Hematopoietic multipotent progenitor cell treated with erythropoietin and hydrocortisone succinate and interleukin-3 and kit ligand, for 8 days (in vitro differentiated cells): ENCODE data around the gene LCN10.

Experiments
- DNase-seq: peaks from one replicate; pipeline ENCODE4 v3.0.0-alpha.2; 2015

LCN10 gene

GRCh38 chr9:136734837-136735496 lies 7.8 kb downstream of the LCN10 start:
- DNase-seq: no peak

- no peak for DNase-seq
Measured at GRCh38 chr9:136733611-136734010, 9.1 kb downstream of the LCN10 start.

GRCh38 chr9:136732444-136733178 lies 10.1 kb downstream of the LCN10 start:
- no peak for DNase-seq

- DNase-seq: no peak
Measured at GRCh38 chr9:136729926-136730325, 12.8 kb downstream of the LCN10 start.

GRCh38 chr9:136729144-136729543 lies 13.6 kb downstream of the LCN10 start:
- DNase-seq: peak; percentile 75

- DNase-seq: no peak
Measured at GRCh38 chr9:136728548-136729123, 14.1 kb downstream of the LCN10 start.

GRCh38 chr9:136728080-136728547 lies 14.6 kb downstream of the LCN10 start:
- DNase-seq: peak; percentile 85

GRCh38 chr9:136726631-136727191 lies 16.0 kb downstream of the LCN10 start:
- peak; percentile 84 for DNase-seq

- DNase-seq: no peak
Measured at GRCh38 chr9:136726118-136726517, 16.6 kb downstream of the LCN10 start.

GRCh38 chr9:136725612-136726011 lies 17.1 kb downstream of the LCN10 start:
- DNase-seq: no peak

- DNase-seq: no peak
Measured at GRCh38 chr9:136724772-136725171, 18.0 kb downstream of the LCN10 start.

GRCh38 chr9:136723989-136724388 lies 18.8 kb downstream of the LCN10 start:
- DNase-seq: no peak

- DNase-seq: no peak
Measured at GRCh38 chr9:136723362-136723976, 19.3 kb downstream of the LCN10 start.

- peak; percentile 33 for DNase-seq
Measured at GRCh38 chr9:136722969-136723356, 19.8 kb downstream of the LCN10 start.

GRCh38 chr9:136722093-136722968 lies 20.4 kb downstream of the LCN10 start:
- no peak for DNase-seq

GRCh38 chr9:136721339-136722092 lies 21.2 kb downstream of the LCN10 start:
- DNase-seq: peak; percentile 37

GRCh38 chr9:136720898-136721338 lies 21.8 kb downstream of the LCN10 start:
- no peak for DNase-seq

- no peak for DNase-seq
Measured at GRCh38 chr9:136720251-136720897, 22.4 kb downstream of the LCN10 start.

- peak; percentile 16 for DNase-seq
Measured at GRCh38 chr9:136719195-136719880, 23.4 kb downstream of the LCN10 start.
